Measurements from ENCODE around the gene CHPF. TPM values are rescaled to one million over a fixed set of nuclear protein-coding genes. Genes with fewer than 3 reads are reported as not detected.

Gene CHPF
- total RNA-seq, 4 donors from 2014 or later, result 19.0 to 122 (median 90.5) TPM

DNA sequence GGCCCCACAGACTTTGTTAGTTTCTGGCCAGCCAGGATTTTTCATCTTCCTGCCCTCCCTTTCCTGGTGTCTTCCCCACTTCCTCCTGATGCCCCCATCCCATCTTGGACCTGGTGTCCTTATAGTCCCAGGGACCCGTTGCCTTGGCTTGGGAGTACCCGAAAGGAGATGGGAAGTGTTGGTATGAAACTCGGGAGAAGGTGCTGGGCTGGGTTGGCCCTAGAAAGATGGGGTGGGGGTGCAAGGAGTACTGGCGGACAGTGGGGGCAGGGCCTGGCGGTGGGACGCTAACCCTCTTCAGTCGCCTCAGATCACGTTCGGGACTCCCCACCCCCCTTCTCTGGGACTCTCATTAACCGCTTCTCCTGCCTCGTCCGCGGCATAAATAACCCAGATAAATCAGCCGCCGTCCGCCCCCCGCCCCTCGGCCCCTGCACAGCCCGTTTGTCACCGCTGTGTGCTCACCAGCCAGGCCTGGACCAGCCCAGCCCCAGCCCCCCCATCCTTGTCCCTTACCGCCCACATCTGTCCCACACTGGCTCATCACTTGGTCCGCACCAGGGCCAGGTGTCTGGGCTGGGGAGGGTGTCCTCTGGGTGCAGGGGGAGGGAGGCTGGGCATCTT, 33.0 kb downstream of the CHPF start:
- Histone ChIP-seq H3K4me3 (no peak overlapping the region), H3K4me1 (peaks cover 0 to 13% (median 0%) of the 10 kb centered on the region in 4 donors), H3K36me3 (peaks cover 0 to 18% (median 0%) of the 10 kb centered on the region in 3 donors), H3K27ac (no peak overlapping the region), H3K27me3 (peaks cover 0 to 14% of the 10 kb centered on the region in 2 donors), H3K9me3 (no peaks in the 10 kb centered on the region)
- no peak for DNase-seq
- no peak for TF ChIP-seq POLR2A (IDR thresholded peaks at IDR 0.05)

- peak overlapping the region in 3 of 4 donors; percentile 23 to 33 (median 26) for H3K4me3 ChIP-seq
- TF ChIP-seq, protein P1, sequence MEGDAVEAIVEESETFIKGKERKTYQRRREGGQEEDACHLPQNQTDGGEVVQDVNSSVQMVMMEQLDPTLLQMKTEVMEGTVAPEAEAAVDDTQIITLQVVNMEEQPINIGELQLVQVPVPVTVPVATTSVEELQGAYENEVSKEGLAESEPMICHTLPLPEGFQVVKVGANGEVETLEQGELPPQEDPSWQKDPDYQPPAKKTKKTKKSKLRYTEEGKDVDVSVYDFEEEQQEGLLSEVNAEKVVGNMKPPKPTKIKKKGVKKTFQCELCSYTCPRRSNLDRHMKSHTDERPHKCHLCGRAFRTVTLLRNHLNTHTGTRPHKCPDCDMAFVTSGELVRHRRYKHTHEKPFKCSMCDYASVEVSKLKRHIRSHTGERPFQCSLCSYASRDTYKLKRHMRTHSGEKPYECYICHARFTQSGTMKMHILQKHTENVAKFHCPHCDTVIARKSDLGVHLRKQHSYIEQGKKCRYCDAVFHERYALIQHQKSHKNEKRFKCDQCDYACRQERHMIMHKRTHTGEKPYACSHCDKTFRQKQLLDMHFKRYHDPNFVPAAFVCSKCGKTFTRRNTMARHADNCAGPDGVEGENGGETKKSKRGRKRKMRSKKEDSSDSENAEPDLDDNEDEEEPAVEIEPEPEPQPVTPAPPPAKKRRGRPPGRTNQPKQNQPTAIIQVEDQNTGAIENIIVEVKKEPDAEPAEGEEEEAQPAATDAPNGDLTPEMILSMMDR (IDR thresholded peaks at IDR 0.05), result peak; percentile 15 to 60 (median 55)
- no peak for TF ChIP-seq POLR2A (IDR thresholded peaks at IDR 0.05)
- H3K27me3 ChIP-seq, result peaks cover 0 to 14% of the 10 kb centered on the region in 2 donors
- no peaks in the 10 kb centered on the region for H3K9me3 ChIP-seq
- peak; percentile 37 to 72 (median 67) for DNase-seq
- peaks cover 0 to 13% (median 0%) of the 10 kb centered on the region in 4 donors for H3K4me1 ChIP-seq
- no peak overlapping the region for H3K27ac ChIP-seq
- H3K36me3 ChIP-seq, result peaks cover 0 to 24% (median 0%) of the 10 kb centered on the region in 3 donors
Measured at GRCh38 chr2:219509780-219510511, 33.7 kb downstream of the CHPF start.

GRCh38 chr2:219508971-219509779, 34.4 kb downstream of the CHPF start:
- peaks cover 0 to 13% (median 0%) of the 10 kb centered on the region in 4 donors for H3K4me1 ChIP-seq
- TF ChIP-seq POLR2A (IDR thresholded peaks at IDR 0.05), result no peak
- TF ChIP-seq, protein P1 (IDR thresholded peaks at IDR 0.05), result no peak
- peaks cover 0 to 32% (median 0%) of the 10 kb centered on the region in 3 donors for H3K36me3 ChIP-seq
- peaks cover 0 to 14% of the 10 kb centered on the region in 2 donors for H3K27me3 ChIP-seq
- H3K9me3 ChIP-seq, result no peaks in the 10 kb centered on the region
- H3K27ac ChIP-seq, result no peak overlapping the region
- no peak for DNase-seq
- H3K4me3 ChIP-seq, result peak overlapping the region in 1 of 4 donors; percentile 23

GRCh38 chr2:219508444-219508734, 35.2 kb downstream of the CHPF start:
- TF ChIP-seq POLR2A (IDR thresholded peaks at IDR 0.05), result no peak
- TF ChIP-seq, protein P1 (IDR thresholded peaks at IDR 0.05), result no peak

DNA sequence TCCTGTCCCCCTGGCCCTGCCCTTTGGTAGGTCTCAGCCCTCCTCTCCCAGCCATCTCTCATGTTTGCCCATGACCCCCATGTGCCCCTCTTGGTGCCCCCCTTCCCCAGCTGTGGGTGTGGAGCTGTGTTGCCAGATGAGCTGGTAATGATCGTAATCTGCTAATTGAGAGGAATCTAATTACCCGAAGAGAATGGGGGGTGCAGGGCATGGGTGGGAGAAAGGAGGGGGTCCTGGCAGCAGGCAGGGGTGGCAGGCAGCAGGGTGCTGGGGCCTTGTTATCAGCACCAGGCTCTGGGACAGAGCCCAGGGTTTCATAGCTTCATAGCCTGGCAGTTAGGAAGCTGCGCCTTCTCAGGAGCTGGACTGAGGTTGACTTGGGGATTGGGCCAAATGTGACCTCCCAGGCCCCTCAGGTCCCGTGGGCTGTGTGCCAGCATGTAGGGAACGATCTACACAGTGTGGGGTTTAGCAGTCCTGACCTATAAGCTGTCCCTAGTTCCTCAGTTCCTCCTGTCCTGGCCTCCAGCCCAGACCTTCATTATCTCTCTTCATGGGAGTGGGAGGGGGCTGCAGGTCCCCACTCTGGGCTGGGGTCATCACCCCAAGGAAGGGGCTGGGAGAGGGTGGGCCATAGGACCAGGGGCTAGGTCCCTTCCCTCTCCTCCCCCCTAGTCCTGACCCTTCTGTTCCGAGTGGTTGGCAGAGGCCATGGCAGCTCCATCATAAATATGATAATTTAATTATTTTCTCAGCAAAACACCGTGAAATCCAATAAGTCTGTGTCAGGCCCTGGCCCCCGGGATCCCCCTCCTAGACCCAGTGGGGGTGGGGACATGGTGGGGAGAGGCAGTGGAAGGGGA, 35.8 kb downstream of the CHPF start:
- DNase-seq, result no peak
- TF ChIP-seq, protein P1 (IDR thresholded peaks at IDR 0.05), result no peak
- TF ChIP-seq POLR2A (IDR thresholded peaks at IDR 0.05), result no peak
- peaks cover 0 to 40% (median 0%) of the 10 kb centered on the region in 3 donors for H3K36me3 ChIP-seq
- no peak overlapping the region for H3K27ac ChIP-seq
- peaks cover 0 to 13% (median 0%) of the 10 kb centered on the region in 4 donors for H3K4me1 ChIP-seq
- H3K4me3 ChIP-seq, result no peak overlapping the region
- peaks cover 0 to 8% of the 10 kb centered on the region in 2 donors for H3K27me3 ChIP-seq
- H3K9me3 ChIP-seq, result no peaks in the 10 kb centered on the region

More at GRCh38 chr2:219508444-219508734, 35.2 kb downstream of the CHPF start:
- H3K4me3 ChIP-seq, result no peak overlapping the region
- H3K36me3 ChIP-seq, result peaks cover 0 to 40% (median 0%) of the 10 kb centered on the region in 3 donors
- DNase-seq, result no peak
- no peaks in the 10 kb centered on the region for H3K9me3 ChIP-seq
- no peak overlapping the region for H3K27ac ChIP-seq
- peaks cover 0 to 13% (median 0%) of the 10 kb centered on the region in 4 donors for H3K4me1 ChIP-seq
- H3K27me3 ChIP-seq, result peaks cover 0 to 14% of the 10 kb centered on the region in 2 donors

Measured in Peyer's patch (tissue), 4 donors.